ENCODE results near the gene RNF144A. TPM values are rescaled to one million over a fixed set of nuclear protein-coding genes. Genes with fewer than 3 reads are reported as not detected.

The RNF144A gene
- total and polyA plus RNA-seq, 2 of the 13 experiments (the other 11 are each of a cell fraction or from before 2014, with no cell fraction given) = 13.9 to 16.5 TPM

DNA sequence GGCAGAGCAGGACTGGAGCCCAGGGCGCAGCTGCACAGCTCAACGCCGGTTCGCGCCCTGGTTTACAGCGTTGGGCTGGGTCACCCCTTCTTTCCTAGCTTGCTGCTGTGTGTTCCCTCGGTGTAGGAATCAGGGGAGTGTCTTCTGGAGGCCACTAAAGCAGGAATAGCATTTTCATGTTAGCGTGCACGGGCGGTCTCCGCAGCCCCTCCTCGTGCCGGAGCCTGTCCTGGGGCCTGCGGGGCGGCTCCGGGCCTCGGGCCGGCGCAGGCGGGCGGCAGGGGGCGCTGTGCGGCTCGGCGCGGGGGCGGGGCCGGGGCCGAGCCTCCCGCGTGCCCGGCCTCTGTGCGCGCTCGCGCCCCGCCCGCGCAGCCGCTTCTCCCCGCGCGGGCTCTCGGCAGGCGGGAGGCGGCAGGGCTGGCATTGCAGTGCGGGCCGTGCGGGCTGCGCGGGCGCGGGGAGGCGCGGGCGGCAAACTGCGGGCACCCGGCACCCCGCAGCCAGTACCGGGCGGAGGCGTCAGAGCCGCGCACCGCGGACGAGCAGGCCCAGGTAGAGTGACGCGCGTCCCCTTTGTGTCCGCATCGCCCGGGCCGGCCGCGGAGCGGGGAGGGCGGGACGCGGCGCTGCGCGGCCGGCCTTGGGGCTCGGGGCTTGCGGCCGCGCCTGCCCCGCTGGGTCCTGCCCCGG lies at the start of gene RNF144A (continued):
- TF ChIP-seq ZNF274 (CRISPR knock-in tag; IDR thresholded peaks at IDR 0.05) = 0 out of 2 replicates have a peak, but pooled peaks have one; percentile 28
- TF ChIP-seq ZNF577 (CRISPR knock-in tag; IDR thresholded peaks at IDR 0.05; ENCODE audit: borderline replicate concordance, low read depth) = no peak
- no peak for TF ChIP-seq ZNF30 (CRISPR knock-in tag; IDR thresholded peaks at IDR 0.05)
- TF ChIP-seq JDP2 (CRISPR knock-in tag; IDR thresholded peaks at IDR 0.05; ENCODE audit: borderline replicate concordance) = no peak
- TF ChIP-seq, protein P1, sequence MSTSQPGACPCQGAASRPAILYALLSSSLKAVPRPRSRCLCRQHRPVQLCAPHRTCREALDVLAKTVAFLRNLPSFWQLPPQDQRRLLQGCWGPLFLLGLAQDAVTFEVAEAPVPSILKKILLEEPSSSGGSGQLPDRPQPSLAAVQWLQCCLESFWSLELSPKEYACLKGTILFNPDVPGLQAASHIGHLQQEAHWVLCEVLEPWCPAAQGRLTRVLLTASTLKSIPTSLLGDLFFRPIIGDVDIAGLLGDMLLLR (CRISPR knock-in tag; IDR thresholded peaks at IDR 0.05) = peak; percentile 71; the same call in 1 of the 2 replicates
- no peak for TF ChIP-seq ZNF737 (CRISPR knock-in tag; IDR thresholded peaks at IDR 0.05; ENCODE audit: borderline replicate concordance)
- peak; percentile 72 for TF ChIP-seq ZSCAN21 (CRISPR knock-in tag; IDR thresholded peaks at IDR 0.05; ENCODE audit: borderline replicate concordance)
- TF ChIP-seq, protein P2, sequence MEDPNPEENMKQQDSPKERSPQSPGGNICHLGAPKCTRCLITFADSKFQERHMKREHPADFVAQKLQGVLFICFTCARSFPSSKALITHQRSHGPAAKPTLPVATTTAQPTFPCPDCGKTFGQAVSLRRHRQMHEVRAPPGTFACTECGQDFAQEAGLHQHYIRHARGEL (CRISPR knock-in tag; IDR thresholded peaks at IDR 0.05) = 0 out of 2 replicates have a peak, but pooled peaks have one; percentile 32
- peak; percentile 60; the same call in 1 of the 2 replicates for TF ChIP-seq ATF7-NPFF (CRISPR knock-in tag; IDR thresholded peaks at IDR 0.05; ENCODE audit: low read depth)
- TF ChIP-seq, protein P3, sequence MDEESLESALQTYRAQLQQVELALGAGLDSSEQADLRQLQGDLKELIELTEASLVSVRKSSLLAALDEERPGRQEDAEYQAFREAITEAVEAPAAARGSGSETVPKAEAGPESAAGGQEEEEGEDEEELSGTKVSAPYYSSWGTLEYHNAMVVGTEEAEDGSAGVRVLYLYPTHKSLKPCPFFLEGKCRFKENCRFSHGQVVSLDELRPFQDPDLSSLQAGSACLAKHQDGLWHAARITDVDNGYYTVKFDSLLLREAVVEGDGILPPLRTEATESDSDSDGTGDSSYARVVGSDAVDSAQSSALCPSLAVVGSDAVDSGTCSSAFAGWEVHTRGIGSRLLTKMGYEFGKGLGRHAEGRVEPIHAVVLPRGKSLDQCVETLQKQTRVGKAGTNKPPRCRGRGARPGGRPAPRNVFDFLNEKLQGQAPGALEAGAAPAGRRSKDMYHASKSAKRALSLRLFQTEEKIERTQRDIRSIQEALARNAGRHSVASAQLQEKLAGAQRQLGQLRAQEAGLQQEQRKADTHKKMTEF (CRISPR knock-in tag; IDR thresholded peaks at IDR 0.05) = no peak
- TF ChIP-seq, protein P4, sequence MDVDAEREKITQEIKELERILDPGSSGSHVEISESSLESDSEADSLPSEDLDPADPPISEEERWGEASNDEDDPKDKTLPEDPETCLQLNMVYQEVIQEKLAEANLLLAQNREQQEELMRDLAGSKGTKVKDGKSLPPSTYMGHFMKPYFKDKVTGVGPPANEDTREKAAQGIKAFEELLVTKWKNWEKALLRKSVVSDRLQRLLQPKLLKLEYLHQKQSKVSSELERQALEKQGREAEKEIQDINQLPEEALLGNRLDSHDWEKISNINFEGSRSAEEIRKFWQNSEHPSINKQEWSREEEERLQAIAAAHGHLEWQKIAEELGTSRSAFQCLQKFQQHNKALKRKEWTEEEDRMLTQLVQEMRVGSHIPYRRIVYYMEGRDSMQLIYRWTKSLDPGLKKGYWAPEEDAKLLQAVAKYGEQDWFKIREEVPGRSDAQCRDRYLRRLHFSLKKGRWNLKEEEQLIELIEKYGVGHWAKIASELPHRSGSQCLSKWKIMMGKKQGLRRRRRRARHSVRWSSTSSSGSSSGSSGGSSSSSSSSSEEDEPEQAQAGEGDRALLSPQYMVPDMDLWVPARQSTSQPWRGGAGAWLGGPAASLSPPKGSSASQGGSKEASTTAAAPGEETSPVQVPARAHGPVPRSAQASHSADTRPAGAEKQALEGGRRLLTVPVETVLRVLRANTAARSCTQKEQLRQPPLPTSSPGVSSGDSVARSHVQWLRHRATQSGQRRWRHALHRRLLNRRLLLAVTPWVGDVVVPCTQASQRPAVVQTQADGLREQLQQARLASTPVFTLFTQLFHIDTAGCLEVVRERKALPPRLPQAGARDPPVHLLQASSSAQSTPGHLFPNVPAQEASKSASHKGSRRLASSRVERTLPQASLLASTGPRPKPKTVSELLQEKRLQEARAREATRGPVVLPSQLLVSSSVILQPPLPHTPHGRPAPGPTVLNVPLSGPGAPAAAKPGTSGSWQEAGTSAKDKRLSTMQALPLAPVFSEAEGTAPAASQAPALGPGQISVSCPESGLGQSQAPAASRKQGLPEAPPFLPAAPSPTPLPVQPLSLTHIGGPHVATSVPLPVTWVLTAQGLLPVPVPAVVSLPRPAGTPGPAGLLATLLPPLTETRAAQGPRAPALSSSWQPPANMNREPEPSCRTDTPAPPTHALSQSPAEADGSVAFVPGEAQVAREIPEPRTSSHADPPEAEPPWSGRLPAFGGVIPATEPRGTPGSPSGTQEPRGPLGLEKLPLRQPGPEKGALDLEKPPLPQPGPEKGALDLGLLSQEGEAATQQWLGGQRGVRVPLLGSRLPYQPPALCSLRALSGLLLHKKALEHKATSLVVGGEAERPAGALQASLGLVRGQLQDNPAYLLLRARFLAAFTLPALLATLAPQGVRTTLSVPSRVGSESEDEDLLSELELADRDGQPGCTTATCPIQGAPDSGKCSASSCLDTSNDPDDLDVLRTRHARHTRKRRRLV (CRISPR knock-in tag; IDR thresholded peaks at IDR 0.05) = no peak
- TF ChIP-seq ZNF451 (CRISPR knock-in tag; IDR thresholded peaks at IDR 0.05) = 0 out of 2 replicates have a peak, but pooled peaks have one; percentile 16
- no peak for TF ChIP-seq ZNF383 (CRISPR knock-in tag; IDR thresholded peaks at IDR 0.05; ENCODE audit: borderline replicate concordance)
- TF ChIP-seq, protein P5, sequence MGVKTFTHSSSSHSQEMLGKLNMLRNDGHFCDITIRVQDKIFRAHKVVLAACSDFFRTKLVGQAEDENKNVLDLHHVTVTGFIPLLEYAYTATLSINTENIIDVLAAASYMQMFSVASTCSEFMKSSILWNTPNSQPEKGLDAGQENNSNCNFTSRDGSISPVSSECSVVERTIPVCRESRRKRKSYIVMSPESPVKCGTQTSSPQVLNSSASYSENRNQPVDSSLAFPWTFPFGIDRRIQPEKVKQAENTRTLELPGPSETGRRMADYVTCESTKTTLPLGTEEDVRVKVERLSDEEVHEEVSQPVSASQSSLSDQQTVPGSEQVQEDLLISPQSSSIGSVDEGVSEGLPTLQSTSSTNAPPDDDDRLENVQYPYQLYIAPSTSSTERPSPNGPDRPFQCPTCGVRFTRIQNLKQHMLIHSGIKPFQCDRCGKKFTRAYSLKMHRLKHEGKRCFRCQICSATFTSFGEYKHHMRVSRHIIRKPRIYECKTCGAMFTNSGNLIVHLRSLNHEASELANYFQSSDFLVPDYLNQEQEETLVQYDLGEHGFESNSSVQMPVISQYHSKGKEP (CRISPR knock-in tag; IDR thresholded peaks at IDR 0.05) = no peak
- TF ChIP-seq GTF3A (CRISPR knock-in tag; conservative IDR thresholded peaks at IDR 0.05) = no peak
- 0 out of 2 replicates have a peak, but pooled peaks have one; percentile 44 for TF ChIP-seq ZNF232 (CRISPR knock-in tag; IDR thresholded peaks at IDR 0.05; ENCODE audit: borderline replicate concordance)
- 0 out of 4 replicates have a peak, but pooled peaks of 1 of the 2 experiments have one; percentile 22 for TF ChIP-seq KLF16 (CRISPR knock-in tag; IDR thresholded peaks at IDR 0.05)
- TF ChIP-seq KLF13 (CRISPR knock-in tag; IDR thresholded peaks at IDR 0.05) = no peak
- TF ChIP-seq SUZ12 (IDR thresholded peaks at IDR 0.05; ENCODE audit: low read depth, low read length) = no peak

All from HepG2 (cell line).